PC-9 (cell line): ENCODE measurements around the gene CLECL1.

ENCODE experiments used
- EZH2 ChIP-seq: fragments of 200-600 bp; sonication (generic); IDR thresholded peaks from 2 replicates; pipeline ENCODE4 v1.8.0; 2017; ENCODE audit warnings: antibody characterized with exemption, low read depth
- TF ChIP-seq, protein P1 (sequence below): fragments of 200-600 bp; sonication (generic); conservative IDR thresholded peaks from 2 replicates; pipeline ENCODE4 v1.6.1; 2017; ENCODE audit warnings: mixed run types, antibody characterized with exemption, mild to moderate bottlenecking, moderate library complexity

DNA sequence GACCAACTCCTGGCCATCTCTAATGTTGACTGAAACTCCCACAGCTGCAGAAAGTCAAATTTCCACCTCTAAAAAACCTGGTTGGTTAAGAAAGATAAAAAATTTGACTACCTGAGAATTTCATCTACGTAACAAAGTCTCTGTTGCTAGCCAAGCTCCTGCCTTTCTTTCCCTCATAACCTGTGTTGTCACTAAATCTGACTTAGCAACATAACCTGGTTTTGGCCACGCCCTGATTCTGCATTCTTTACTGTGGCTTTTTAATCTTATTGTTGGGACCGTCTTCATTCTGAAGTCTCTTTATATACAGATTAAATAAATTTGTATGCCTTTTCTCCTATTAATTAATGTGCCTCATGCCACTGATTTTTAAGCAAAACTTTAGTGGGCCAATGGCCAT, 43.9 kb upstream of the CLECL1 start:
- TF ChIP-seq, protein P1, sequence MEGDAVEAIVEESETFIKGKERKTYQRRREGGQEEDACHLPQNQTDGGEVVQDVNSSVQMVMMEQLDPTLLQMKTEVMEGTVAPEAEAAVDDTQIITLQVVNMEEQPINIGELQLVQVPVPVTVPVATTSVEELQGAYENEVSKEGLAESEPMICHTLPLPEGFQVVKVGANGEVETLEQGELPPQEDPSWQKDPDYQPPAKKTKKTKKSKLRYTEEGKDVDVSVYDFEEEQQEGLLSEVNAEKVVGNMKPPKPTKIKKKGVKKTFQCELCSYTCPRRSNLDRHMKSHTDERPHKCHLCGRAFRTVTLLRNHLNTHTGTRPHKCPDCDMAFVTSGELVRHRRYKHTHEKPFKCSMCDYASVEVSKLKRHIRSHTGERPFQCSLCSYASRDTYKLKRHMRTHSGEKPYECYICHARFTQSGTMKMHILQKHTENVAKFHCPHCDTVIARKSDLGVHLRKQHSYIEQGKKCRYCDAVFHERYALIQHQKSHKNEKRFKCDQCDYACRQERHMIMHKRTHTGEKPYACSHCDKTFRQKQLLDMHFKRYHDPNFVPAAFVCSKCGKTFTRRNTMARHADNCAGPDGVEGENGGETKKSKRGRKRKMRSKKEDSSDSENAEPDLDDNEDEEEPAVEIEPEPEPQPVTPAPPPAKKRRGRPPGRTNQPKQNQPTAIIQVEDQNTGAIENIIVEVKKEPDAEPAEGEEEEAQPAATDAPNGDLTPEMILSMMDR, result no peak
- TF ChIP-seq EZH2, result no peak
